Activated naive CD8-positive, alpha-beta T cell (primary cell): Measurements from ENCODE around the gene TRIM17.

Experiments used
- H3K27ac Mint-ChIP-seq: one replicate; pipeline ENCODE4 v1.8.0; 2021; ENCODE audit warnings: mixed read lengths
- H3K27me3 Mint-ChIP-seq: one replicate; pipeline ENCODE4 v1.8.0; 2021; ENCODE audit warnings: mixed read lengths
- H3K36me3 Mint-ChIP-seq: one replicate; pipeline ENCODE4 v1.8.0; 2021; ENCODE audit warnings: mixed read lengths
- H3K4me1 Mint-ChIP-seq: one replicate; pipeline ENCODE4 v1.8.0; 2021; ENCODE audit warnings: low read depth, mixed read lengths
- H3K4me3 Mint-ChIP-seq: one replicate; pipeline ENCODE4 v1.8.0; 2021; ENCODE audit warnings: mild to moderate bottlenecking, mixed read lengths
- H3K9me3 Mint-ChIP-seq: one replicate; pipeline ENCODE4 v1.8.0; 2021; ENCODE audit warnings: low read depth, mixed read lengths

The TRIM17 gene

GRCh38 chr1:228375578-228376261 lies 40.9 kb downstream of the TRIM17 start:
- H3K4me1 Mint-ChIP-seq: peaks cover 8% of the 10 kb centered on the region
- H3K27me3 Mint-ChIP-seq: peaks cover 3% of the 10 kb centered on the region
- no peak overlapping the region for H3K4me3 Mint-ChIP-seq
- H3K9me3 Mint-ChIP-seq: no peaks in the 10 kb centered on the region
- no peak overlapping the region for H3K27ac Mint-ChIP-seq
- H3K36me3 Mint-ChIP-seq: no peaks in the 10 kb centered on the region

DNA sequence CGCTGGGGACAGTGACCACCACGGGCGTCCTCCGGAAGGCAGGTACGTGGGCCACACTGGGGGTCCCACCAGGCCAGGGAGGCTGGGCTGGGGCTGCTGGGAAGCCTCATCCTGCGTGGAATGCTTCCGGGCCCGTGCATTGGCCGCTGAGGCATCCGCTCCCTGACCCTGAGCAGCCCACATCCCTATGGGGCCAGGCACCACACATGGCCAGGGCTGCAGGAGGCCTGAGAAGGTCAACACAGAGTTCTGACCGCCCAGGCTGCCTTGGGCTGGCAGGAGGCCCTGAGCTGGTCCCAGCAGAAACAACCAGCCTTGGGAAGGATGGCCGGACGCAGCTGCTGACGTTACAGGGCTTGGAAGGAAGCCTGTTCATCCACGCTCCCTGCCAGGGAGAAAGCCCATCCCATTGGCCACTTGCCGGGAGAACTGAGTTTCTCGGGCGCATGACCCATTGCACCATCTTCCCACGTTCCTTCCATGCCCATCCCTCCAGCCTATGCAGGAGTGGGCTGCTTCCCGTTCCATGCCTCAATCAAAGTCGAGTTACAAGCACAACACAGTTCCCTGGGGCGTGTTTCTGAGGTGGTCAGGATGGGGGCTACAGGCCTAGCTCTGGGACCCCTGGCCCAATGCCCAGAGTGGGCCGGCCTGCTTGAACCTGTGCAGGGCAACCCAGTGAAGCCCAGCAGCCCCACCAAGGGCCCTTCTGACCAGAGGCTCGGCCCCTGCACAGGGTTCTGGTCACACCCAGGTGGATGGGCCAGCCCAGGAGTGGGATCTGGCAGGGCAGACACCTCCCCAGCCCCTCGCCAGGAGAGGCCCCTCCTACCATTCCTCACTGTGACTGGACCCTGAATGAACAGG lies 41.7 kb downstream of the TRIM17 start:
- Mint-ChIP-seq H3K4me3 (no peak overlapping the region), H3K4me1 (peaks cover 8% of the 10 kb centered on the region), H3K36me3 (no peaks in the 10 kb centered on the region), H3K27ac (no peak overlapping the region), H3K9me3 (no peaks in the 10 kb centered on the region), H3K27me3 (peaks cover 3% of the 10 kb centered on the region)

DNA sequence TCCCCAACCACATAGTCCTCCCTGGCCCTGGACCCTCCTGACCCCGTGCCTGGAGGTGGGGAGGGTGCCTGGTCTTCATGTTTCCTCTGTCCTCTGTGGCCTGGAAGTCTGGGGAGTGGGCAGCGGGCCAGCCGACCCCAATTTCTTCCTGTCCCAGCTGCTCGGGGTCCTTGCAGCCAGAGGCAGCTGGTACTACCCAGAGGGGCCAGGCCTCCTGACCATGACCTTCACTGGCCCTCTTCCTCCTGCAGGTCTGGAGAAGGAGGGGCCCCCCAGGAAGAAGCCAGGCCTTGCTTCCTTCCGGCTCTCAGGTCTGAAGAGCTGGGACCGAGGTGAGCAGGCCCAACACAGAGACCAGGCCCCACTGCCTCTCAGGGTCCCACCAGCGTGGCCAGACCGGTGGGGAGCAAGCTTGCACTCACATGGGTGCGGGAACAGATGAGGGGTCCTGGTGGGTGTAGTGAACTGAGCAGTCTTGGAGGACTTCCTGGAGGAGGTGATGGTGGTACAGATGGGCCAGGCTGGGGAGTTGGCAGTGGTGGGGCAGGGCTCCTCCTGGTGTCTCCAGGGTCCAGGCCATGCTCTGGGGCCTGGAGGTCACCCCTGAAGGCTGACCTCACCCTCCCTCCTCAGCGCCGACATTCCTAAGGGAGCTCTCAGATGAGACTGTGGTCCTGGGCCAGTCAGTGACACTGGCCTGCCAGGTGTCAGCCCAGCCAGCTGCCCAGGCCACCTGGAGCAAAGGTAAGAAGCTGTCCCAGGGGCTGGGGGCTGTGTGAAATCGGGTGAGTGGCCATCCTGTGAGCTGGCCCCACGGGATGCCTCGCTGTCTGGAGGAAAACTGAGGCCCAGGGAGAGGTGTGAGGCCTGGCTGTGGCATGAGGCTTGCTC lies 42.7 kb downstream of the TRIM17 start:
- Mint-ChIP-seq H3K27me3 (no peaks in the 10 kb centered on the region), H3K4me3 (no peak overlapping the region), H3K36me3 (no peaks in the 10 kb centered on the region), H3K27ac (no peak overlapping the region), H3K4me1 (peaks cover 3% of the 10 kb centered on the region), H3K9me3 (no peaks in the 10 kb centered on the region)

- H3K4me3 Mint-ChIP-seq: no peak overlapping the region
- H3K27ac Mint-ChIP-seq: no peak overlapping the region
- H3K36me3 Mint-ChIP-seq: no peaks in the 10 kb centered on the region
- no peaks in the 10 kb centered on the region for H3K27me3 Mint-ChIP-seq
- H3K9me3 Mint-ChIP-seq: no peaks in the 10 kb centered on the region
- no peaks in the 10 kb centered on the region for H3K4me1 Mint-ChIP-seq
Measured at GRCh38 chr1:228373004-228373680, 43.5 kb downstream of the TRIM17 start.

DNA sequence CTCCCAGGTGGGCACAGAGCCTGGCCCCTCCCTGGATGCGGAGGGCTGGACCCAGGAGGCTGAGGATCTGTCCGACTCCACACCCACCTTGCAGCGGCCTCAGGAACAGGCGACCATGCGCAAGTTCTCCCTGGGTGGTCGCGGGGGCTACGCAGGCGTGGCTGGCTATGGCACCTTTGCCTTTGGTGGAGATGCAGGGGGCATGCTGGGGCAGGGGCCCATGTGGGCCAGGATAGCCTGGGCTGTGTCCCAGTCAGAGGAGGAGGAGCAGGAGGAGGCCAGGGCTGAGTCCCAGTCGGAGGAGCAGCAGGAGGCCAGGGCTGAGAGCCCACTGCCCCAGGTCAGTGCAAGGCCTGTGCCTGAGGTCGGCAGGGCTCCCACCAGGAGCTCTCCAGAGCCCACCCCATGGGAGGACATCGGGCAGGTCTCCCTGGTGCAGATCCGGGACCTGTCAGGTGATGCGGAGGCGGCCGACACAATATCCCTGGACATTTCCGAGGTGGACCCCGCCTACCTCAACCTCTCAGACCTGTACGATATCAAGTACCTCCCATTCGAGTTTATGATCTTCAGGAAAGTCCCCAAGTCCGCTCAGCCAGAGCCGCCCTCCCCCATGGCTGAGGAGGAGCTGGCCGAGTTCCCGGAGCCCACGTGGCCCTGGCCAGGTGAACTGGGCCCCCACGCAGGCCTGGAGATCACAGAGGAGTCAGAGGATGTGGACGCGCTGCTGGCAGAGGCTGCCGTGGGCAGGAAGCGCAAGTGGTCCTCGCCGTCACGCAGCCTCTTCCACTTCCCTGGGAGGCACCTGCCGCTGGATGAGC lies 44.3 kb downstream of the TRIM17 start:
- H3K27me3 Mint-ChIP-seq: no peaks in the 10 kb centered on the region
- H3K9me3 Mint-ChIP-seq: no peaks in the 10 kb centered on the region
- no peak overlapping the region for H3K27ac Mint-ChIP-seq
- no peaks in the 10 kb centered on the region for H3K36me3 Mint-ChIP-seq
- no peaks in the 10 kb centered on the region for H3K4me1 Mint-ChIP-seq
- no peak overlapping the region for H3K4me3 Mint-ChIP-seq

- Mint-ChIP-seq H3K27me3 (no peaks in the 10 kb centered on the region), H3K4me3 (no peak overlapping the region), H3K4me1 (no peaks in the 10 kb centered on the region), H3K36me3 (no peaks in the 10 kb centered on the region), H3K27ac (no peak overlapping the region), H3K9me3 (no peaks in the 10 kb centered on the region)
Measured at GRCh38 chr1:228371741-228372182, 44.9 kb downstream of the TRIM17 start.

DNA sequence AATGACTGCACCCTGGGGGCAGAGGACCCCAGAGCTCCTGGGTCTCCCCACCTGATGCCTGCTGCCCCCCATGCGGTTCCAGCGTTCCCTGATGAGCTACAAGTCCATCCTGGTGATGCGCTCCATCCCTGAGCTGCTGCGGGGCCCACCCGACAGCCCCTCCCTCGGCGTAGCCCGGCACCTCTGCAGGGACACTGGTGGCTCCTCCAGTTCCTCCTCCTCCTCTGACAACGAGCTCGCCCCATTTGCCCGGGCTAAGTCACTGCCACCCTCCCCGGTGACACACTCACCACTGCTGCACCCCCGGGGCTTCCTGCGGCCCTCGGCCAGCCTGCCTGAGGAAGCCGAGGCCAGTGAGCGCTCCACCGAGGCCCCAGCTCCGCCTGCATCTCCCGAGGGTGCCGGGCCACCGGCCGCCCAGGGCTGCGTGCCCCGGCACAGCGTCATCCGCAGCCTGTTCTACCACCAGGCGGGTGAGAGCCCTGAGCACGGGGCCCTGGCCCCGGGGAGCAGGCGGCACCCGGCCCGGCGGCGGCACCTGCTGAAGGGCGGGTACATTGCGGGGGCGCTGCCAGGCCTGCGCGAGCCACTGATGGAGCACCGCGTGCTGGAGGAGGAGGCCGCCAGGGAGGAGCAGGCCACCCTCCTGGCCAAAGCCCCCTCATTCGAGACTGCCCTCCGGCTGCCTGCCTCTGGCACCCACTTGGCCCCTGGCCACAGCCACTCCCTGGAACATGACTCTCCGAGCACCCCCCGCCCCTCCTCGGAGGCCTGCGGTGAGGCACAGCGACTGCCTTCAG lies 45.5 kb downstream of the TRIM17 start:
- Mint-ChIP-seq H3K27me3 (no peaks in the 10 kb centered on the region), H3K4me3 (no peak overlapping the region), H3K4me1 (no peaks in the 10 kb centered on the region), H3K36me3 (no peaks in the 10 kb centered on the region), H3K9me3 (no peaks in the 10 kb centered on the region), H3K27ac (no peak overlapping the region)

- Mint-ChIP-seq H3K4me1 (no peaks in the 10 kb centered on the region), H3K27ac (no peak overlapping the region), H3K9me3 (no peaks in the 10 kb centered on the region), H3K36me3 (no peaks in the 10 kb centered on the region), H3K4me3 (no peak overlapping the region), H3K27me3 (no peaks in the 10 kb centered on the region)
Measured at GRCh38 chr1:228370439-228370940, 46.2 kb downstream of the TRIM17 start.

DNA sequence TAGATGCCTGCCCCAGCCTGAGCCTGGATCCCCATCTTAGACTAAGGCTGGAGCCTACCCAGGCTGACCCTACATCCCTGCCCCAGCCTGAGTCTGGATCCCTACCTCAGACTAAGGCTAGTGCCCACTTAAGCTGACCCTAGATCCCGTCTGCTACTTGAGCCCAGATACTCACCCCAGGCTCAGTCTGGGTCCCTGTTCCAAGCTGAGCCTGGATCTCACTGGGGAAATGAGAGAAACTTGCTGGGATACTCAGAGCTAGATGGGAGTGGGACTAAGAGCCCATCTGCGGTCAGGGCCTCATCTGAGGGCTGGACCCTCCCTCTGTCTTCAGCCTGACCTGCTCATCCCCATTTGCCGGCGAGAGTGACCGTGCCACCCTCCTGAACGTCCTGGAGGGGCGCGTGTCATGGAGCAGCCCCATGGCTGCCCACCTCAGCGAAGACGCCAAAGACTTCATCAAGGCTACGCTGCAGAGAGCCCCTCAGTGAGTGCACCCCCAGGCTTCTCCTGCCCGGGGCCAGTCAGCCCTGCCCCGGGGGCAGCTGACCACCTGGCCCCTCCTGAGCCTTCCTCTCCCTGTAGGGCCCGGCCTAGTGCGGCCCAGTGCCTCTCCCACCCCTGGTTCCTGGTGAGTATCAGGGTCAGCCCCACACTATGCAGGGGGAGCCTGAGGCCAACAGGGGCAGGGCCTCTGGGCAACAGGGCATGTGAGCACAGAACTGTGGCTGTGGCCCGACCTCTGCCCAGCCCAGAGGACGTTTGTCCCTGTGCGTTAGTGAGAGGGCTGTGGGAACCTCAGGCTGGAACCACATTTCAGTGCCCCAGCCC lies 46.8 kb downstream of the TRIM17 start:
- Mint-ChIP-seq H3K9me3 (no peaks in the 10 kb centered on the region), H3K27ac (no peak overlapping the region)

DNA sequence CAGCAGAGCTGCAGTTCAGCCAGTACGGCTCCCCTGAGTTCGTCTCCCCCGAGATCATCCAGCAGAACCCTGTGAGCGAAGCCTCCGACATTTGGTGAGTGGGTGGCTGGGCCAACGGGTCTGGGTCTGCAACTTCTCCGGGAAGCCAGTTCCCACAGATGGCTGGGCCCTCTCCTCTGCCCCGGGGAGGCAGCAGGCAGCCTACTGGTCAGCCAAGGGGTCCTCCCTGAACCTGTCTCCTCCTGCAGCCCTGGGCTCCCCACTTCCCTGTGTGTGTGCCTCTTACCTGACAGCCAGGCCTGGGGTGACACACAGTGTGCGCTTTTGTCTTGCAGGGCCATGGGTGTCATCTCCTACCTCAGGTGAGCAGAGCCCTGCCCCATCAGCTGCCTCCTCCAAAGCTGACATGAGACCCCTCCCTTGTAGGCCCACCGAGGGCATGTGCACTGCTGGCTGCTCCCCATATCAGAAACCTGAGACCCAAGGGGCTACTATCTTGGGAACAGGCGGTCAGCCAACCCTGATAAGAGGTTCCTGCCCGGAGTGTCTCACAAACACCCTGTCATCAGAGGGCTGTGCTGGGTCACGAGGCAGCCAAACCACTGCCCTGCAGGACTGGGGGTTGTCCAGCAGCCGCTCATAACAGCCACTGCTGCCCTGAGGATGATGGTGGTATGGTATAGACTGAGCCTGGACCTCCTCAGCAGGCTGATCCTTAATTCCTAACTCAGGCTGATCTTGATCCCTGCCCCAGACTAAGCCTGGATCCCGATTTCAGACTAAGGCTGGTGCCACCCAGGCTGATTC lies 47.7 kb downstream of the TRIM17 start:
- H3K27ac Mint-ChIP-seq: no peak overlapping the region
- no peaks in the 10 kb centered on the region for H3K36me3 Mint-ChIP-seq
- H3K4me3 Mint-ChIP-seq: no peak overlapping the region
- H3K4me1 Mint-ChIP-seq: no peaks in the 10 kb centered on the region
- no peaks in the 10 kb centered on the region for H3K27me3 Mint-ChIP-seq
- no peaks in the 10 kb centered on the region for H3K9me3 Mint-ChIP-seq

More for the DNA sequence above, 46.8 kb downstream of the TRIM17 start:
- H3K27me3 Mint-ChIP-seq: no peaks in the 10 kb centered on the region
- H3K4me1 Mint-ChIP-seq: no peaks in the 10 kb centered on the region
- H3K4me3 Mint-ChIP-seq: no peak overlapping the region
- H3K36me3 Mint-ChIP-seq: no peaks in the 10 kb centered on the region

DNA sequence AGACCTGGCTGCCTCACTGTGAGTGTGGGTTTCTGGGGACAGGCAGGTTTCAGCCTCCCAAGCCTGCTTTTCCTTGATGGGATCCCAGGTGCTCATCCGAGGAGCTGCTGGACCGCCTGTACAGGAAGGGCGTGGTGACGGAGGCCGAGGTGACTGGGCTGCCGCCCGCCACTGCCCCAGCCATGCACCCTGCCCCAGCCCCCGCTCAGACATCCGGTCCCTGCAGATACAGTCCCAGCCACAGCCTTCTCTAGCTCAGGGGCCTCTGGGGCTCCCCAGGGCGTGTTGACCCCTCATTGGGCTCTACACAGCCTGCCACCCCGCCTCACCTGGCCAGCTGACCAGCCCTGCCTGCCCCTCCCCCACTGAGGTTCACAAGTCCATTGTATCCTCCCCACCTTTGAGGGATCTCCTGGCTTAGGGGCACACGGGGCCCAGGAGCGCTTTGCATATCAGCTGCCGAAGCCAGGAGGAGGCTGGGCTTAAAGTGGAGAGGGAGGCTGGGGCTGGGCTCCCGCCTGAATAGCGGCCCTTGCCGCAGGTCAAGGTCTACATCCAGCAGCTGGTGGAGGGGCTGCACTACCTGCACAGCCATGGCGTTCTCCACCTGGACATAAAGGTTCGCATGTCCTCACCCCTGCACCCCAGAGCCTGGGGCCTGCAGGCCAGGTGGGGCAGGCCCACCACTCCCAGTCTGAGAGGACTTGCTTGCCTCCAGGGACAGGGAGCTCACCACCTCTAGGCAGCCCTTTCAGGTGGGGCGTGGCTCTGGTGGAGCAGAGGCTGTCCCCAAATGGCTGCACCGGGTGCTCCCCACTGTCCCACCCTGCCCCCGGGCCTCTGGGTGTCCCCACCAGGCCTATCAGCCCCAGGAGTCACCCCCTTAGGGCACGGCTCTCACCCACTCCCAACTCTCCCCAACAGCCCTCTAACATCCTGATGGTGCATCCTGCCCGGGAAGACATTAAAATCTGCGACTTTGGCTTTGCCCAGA lies 48.6 kb downstream of the TRIM17 start:
- H3K4me1 Mint-ChIP-seq: no peaks in the 10 kb centered on the region
- no peak overlapping the region for H3K27ac Mint-ChIP-seq
- no peaks in the 10 kb centered on the region for H3K9me3 Mint-ChIP-seq
- H3K27me3 Mint-ChIP-seq: no peaks in the 10 kb centered on the region
- H3K36me3 Mint-ChIP-seq: no peaks in the 10 kb centered on the region
- no peak overlapping the region for H3K4me3 Mint-ChIP-seq
